Sigmoid colon (tissue), 4 donors: ENCODE measurements around the gene PPT1.

Experiments
- EP300 ChIP-seq, 4 donors: sonication (generic); formaldehyde crosslinking; IDR thresholded peaks; one replicate each; pipeline ENCODE4 v1.6.1; 2017; ENCODE audit warnings: antibody characterized with exemption in 4 of 4
- POLR2A ChIP-seq, 2 donors: fragments of 450-650 bp; IDR thresholded peaks; one replicate each; pipeline ENCODE4 v1.6.1; 2016; ENCODE audit warnings: antibody characterized with exemption in 2 of 2, mild to moderate bottlenecking in 2 of 2, moderate library complexity in 2 of 2
- POLR2AphosphoS5 ChIP-seq, 4 donors: sonication (generic); formaldehyde crosslinking; IDR thresholded peaks; one replicate each; pipeline ENCODE4 v1.6.1; 2017; ENCODE audit warnings: antibody characterized with exemption in 4 of 4
- TF ChIP-seq, protein P1 (sequence below), 4 experiments: fragments of 450-650 bp in 3 of 4; fragments of 200-600 bp in 1 of 4; IDR thresholded peaks; one replicate each; pipeline ENCODE4 v1.5.1; 2016 to 2019; ENCODE audit warnings: antibody characterized with exemption in 4 of 4, mild to moderate bottlenecking in 3 of 4, moderate library complexity in 2 of 4

DNA sequence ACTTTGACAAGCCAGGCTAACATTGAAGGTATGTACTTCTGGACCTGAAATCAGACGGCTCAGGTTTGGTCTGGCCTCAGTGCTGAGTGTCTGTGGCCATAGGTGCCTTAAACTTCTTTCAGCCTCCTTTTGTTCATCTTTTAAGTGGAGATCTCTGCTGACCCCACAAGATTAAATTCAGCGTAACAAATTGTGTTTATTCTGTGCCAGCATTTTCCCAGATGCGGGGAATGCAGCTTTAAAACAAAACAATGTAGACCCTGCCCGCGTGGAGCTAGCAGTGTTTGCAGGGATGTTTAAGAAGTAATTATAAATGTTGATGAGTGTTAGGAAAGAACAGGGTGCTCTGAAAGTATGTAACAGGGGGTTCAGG, 55.6 kb downstream of the PPT1 start:
- TF ChIP-seq, protein P1, sequence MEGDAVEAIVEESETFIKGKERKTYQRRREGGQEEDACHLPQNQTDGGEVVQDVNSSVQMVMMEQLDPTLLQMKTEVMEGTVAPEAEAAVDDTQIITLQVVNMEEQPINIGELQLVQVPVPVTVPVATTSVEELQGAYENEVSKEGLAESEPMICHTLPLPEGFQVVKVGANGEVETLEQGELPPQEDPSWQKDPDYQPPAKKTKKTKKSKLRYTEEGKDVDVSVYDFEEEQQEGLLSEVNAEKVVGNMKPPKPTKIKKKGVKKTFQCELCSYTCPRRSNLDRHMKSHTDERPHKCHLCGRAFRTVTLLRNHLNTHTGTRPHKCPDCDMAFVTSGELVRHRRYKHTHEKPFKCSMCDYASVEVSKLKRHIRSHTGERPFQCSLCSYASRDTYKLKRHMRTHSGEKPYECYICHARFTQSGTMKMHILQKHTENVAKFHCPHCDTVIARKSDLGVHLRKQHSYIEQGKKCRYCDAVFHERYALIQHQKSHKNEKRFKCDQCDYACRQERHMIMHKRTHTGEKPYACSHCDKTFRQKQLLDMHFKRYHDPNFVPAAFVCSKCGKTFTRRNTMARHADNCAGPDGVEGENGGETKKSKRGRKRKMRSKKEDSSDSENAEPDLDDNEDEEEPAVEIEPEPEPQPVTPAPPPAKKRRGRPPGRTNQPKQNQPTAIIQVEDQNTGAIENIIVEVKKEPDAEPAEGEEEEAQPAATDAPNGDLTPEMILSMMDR (IDR thresholded peaks at IDR 0.05): no peak
- TF ChIP-seq POLR2A (IDR thresholded peaks at IDR 0.05) (no peak), POLR2AphosphoS5 (IDR thresholded peaks at IDR 0.05) (no peak), EP300 (IDR thresholded peaks at IDR 0.05) (no peak)
